CD4-positive, alpha-beta T cell treated with Interferon alpha-2 for 1 hour (primary cell): ENCODE measurements around the gene MATR3.

Experiments used
- DNase-seq, 2 donors: peaks; one replicate each; pipeline ENCODE4 v3.0.0-alpha.2; 2020 to 2022

The MATR3 gene

GRCh38 chr5:139361835-139362429 lies 68.4 kb downstream of the MATR3 start:
- DNase-seq: no peak

- no peak for DNase-seq
Observed at GRCh38 chr5:139363937-139364336, 70.4 kb downstream of the MATR3 start.

DNA sequence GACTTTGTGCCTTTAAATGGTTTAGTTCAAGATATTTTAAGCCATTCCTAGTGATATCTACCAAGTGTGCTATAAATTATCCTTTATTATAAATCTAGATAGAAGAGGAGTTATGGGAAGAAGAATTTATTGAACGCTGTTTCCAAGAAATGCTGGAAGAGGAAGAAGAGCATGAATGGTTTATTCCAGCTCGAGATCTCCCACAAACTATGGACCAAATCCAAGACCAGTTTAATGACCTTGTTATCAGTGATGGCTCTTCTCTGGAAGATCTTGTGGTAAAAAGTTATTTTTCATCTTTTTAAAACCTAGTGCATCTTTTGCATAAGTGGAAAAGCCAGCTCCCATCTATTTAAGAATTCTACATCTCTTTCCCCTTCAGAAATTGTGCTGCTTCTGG lies 70.9 kb downstream of the MATR3 start:
- no peak for DNase-seq

DNA sequence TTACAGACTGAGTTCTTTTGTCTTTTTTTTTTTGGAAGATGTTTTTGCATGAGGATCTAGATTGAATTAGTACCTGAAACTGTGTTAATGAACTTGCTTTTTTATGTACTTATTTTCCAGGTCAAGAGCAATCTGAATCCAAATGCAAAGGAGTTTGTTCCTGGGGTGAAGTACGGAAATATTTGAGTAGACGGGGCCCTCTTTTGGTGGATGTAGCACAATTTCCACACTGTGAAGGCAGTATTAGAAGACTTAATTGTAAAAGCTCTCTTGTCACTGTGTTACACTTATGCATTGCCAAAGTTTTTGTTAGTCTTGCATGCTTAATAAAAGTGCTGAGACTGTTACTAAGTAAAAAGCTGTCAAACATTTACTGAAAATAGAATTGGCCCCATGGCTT lies 75.1 kb downstream of the MATR3 start:
- DNase-seq: no peak

DNA sequence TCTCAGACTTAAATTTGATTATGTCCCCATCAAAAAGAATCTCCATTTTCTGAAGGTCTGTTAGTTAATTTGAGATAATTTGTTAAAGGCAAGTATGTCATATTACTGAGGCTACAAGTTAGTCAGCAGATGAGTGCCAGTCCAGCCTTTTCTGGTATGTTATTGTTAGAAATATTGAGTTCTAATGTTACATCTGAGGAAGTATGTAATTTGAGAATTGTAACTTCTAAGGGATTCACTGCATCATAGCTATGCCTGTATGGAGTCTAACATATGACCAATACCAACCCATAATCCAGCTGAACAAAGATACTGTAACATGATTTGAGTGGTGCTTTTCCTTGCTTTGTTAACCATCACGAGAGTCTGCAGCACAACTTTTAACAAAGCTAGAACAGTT lies 75.6 kb downstream of the MATR3 start:
- DNase-seq: no peak

- DNase-seq: no peak
Observed at GRCh38 chr5:139371482-139372435, 78.2 kb downstream of the MATR3 start.

DNA sequence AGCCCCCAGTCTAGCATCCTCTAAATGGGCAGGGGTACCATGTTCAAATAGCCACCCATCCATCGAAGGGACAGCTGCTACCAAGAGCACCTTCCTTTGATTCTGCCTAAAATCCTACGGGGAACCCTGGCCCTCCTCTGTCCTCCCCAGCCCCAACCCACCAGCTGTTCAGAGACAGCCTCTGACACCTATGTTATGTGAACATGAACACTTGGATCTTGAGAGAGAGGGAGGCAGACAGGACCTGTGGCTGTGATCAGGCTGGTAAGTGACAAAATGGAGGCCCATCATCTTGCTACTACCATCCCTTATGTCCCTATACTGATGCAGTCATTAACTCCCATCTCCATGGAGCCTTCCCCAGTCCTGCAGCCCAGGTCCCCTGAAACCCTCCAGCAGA lies 81.4 kb downstream of the MATR3 start:
- no peak for DNase-seq

DNA sequence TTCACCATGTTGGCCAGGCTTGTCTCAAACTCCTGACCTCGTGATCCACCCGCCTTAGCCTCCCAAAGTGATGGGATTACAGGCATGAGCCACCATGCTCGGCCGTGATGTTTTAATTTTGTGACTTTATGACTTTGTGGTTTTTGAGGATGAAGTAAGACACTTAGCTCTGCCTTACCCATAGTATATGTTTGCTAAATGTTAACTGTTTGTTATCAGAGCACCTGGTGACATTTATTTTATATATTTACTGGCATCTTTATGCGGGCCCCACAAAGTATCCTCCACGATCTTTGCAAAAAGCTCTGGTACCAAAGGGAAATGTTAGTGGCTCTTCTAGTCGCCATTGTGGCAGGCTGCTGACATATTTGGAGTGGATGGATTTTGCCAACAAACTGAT lies 82.8 kb downstream of the MATR3 start:
- no peak for DNase-seq

- DNase-seq: no peak
Observed at GRCh38 chr5:139377226-139377625, 83.7 kb downstream of the MATR3 start.

GRCh38 chr5:139378101-139378825 lies 84.7 kb downstream of the MATR3 start:
- no peak for DNase-seq

DNA sequence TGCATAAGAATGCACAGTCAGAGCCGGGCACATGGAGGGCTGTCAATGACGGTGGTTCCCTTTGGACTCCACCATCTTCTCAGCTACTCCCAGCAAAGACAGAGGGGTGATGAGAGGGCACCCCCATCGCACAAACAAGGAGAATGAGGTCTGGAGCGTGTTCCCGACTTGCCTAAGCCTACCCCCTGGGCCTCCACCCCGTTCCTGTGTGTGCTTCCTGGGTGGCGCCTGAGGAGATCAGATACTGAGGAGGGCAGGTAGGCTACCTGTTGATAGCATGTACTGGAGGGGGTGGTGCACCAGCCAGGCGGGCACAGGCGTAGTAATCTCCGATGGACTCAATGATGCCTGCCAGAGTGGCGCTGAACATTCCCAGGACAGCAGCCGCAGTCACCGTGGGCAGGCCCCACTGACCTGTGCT lies 85.4 kb downstream of the MATR3 start:
- DNase-seq: no peak

DNA sequence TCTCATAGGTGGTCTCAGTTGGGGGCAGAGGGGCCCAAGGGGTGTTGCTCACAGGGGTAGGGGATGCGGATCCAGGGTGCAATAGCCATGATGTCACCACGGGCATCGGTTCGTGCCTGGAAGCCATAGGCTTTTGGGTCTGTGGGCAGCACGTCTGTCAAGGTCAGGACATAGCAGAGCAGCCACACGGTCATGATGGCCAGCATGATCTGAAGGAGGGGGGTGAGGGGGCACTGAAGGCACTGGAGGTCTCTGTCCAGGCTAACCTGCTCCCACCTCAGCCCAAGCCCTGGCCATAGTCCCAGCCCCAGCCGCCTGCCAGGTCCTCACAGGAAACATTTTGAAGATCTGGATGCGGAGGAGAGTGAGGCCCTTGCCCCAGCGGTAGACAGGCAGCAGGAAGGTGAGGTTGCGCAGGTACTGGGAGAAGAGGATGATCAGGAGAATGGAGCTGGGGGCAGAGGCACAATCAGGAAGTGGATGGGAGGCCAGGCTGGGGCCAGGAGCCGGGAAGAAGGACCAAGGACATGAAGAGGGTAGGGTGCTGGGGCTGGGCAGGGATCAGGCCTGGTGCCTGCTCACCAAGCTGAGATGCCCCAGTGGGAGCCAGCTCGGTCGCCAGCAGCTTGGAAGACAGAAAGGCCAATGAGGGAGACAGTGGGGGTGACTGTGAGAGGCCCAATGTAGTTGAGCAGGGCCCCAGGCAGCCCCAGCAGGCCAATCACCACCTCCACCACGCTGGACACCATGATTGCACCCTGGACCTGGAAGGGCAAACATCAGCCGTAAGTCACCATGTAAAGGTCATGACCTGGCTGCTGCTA lies 86.3 kb downstream of the MATR3 start:
- no peak for DNase-seq
